Mucosa of stomach (tissue), 1 donor: ENCODE data around the gene CDK14.
"Not testable (repeated sequence)": the region's sequence is repeated elsewhere in the genome, so short reads cannot be mapped to it uniquely, and the experiment has no call there.

Experiments
- H3K27me3 ChIP-seq: one replicate; pipeline ENCODE4 v1.7.0; 2013; ENCODE audit warnings: mild to moderate bottlenecking, low read length; ENCODE audit not compliant: control insufficient read depth, insufficient read depth
- H3K36me3 ChIP-seq: one replicate; pipeline ENCODE4 v1.7.0; 2013; ENCODE audit warnings: low read length; ENCODE audit not compliant: control insufficient read depth, insufficient read depth
- H3K4me1 ChIP-seq: one replicate; pipeline ENCODE4 v1.7.0; 2013; ENCODE audit warnings: mild to moderate bottlenecking, low read length; ENCODE audit not compliant: control insufficient read depth, insufficient read depth
- H3K4me3 ChIP-seq: one replicate; pipeline ENCODE4 v1.7.0; 2013; ENCODE audit warnings: low read length
- H3K9ac ChIP-seq: one replicate; pipeline ENCODE4 v1.7.0; 2013; ENCODE audit warnings: mild to moderate bottlenecking, low read length, moderate library complexity
- H3K9me3 ChIP-seq: one replicate; pipeline ENCODE4 v1.7.0; 2013; ENCODE audit warnings: mild to moderate bottlenecking, low read length, moderate library complexity; ENCODE audit not compliant: control insufficient read depth
- donor health status: Pancreatic carcinoma.

The CDK14 gene

GRCh38 chr7:90622670-90623069 is 26.5 kb downstream of the CDK14 start:
- Histone ChIP-seq H3K27me3 (no peaks in the 10 kb centered on the region), H3K9me3 (no peaks in the 10 kb centered on the region), H3K36me3 (no peaks in the 10 kb centered on the region), H3K4me3 (no peak overlapping the region), H3K4me1 (peaks cover 7% of the 10 kb centered on the region), H3K9ac (no peak overlapping the region)

- Histone ChIP-seq H3K9ac (no peak overlapping the region), H3K9me3 (no peaks in the 10 kb centered on the region), H3K4me1 (no peaks in the 10 kb centered on the region), H3K27me3 (no peaks in the 10 kb centered on the region), H3K36me3 (no peaks in the 10 kb centered on the region), H3K4me3 (no peak overlapping the region)
Observed at GRCh38 chr7:90624225-90624911, 28.2 kb downstream of the CDK14 start.

GRCh38 chr7:90625051-90625450 is 28.9 kb downstream of the CDK14 start:
- H3K9me3 ChIP-seq = no peaks in the 10 kb centered on the region
- H3K27me3 ChIP-seq = no peaks in the 10 kb centered on the region
- H3K4me1 ChIP-seq = no peaks in the 10 kb centered on the region
- no peak overlapping the region for H3K9ac ChIP-seq
- no peaks in the 10 kb centered on the region for H3K36me3 ChIP-seq
- no peak overlapping the region for H3K4me3 ChIP-seq

- Histone ChIP-seq H3K36me3 (no peaks in the 10 kb centered on the region), H3K4me1 (no peaks in the 10 kb centered on the region), H3K9me3 (no peaks in the 10 kb centered on the region), H3K9ac (no peak overlapping the region), H3K4me3 (no peak overlapping the region), H3K27me3 (no peaks in the 10 kb centered on the region)
Observed at GRCh38 chr7:90625562-90625961, 29.4 kb downstream of the CDK14 start.

- no peak overlapping the region for H3K9ac ChIP-seq
- H3K27me3 ChIP-seq = no peaks in the 10 kb centered on the region
- no peaks in the 10 kb centered on the region for H3K4me1 ChIP-seq
- H3K36me3 ChIP-seq = no peaks in the 10 kb centered on the region
- H3K4me3 ChIP-seq = no peak overlapping the region
- H3K9me3 ChIP-seq = no peaks in the 10 kb centered on the region
Observed at GRCh38 chr7:90626013-90626412, 29.9 kb downstream of the CDK14 start.

- Histone ChIP-seq H3K4me3 (no peak overlapping the region), H3K9me3 (no peaks in the 10 kb centered on the region), H3K36me3 (no peaks in the 10 kb centered on the region)
Observed at GRCh38 chr7:90629297-90629918, 33.3 kb downstream of the CDK14 start.

GRCh38 chr7:90631502-90631901 is 35.4 kb downstream of the CDK14 start:
- Histone ChIP-seq H3K9ac (no peak overlapping the region), H3K27me3 (no peaks in the 10 kb centered on the region), H3K36me3 (no peaks in the 10 kb centered on the region), H3K9me3 (no peaks in the 10 kb centered on the region), H3K4me1 (no peaks in the 10 kb centered on the region), H3K4me3 (no peak overlapping the region)

More at GRCh38 chr7:90629297-90629918, 33.3 kb downstream of the CDK14 start:
- no peaks in the 10 kb centered on the region for H3K27me3 ChIP-seq
- H3K9ac ChIP-seq = no peak overlapping the region
- no peaks in the 10 kb centered on the region for H3K4me1 ChIP-seq

GRCh38 chr7:90639683-90640082 is 43.6 kb downstream of the CDK14 start:
- not testable (repeated sequence) for H3K9ac ChIP-seq, H3K4me3 ChIP-seq, H3K4me1 ChIP-seq, H3K27me3 ChIP-seq, H3K36me3 ChIP-seq, H3K9me3 ChIP-seq

- no peaks in the 10 kb centered on the region for H3K4me1 ChIP-seq
- no peaks in the 10 kb centered on the region for H3K9me3 ChIP-seq
- no peak overlapping the region for H3K4me3 ChIP-seq
- H3K9ac ChIP-seq = no peak overlapping the region
- no peaks in the 10 kb centered on the region for H3K27me3 ChIP-seq
- H3K36me3 ChIP-seq = no peaks in the 10 kb centered on the region
Observed at GRCh38 chr7:90642978-90643377, 46.9 kb downstream of the CDK14 start.

- Histone ChIP-seq H3K9me3 (no peaks in the 10 kb centered on the region), H3K9ac (no peak overlapping the region), H3K36me3 (no peaks in the 10 kb centered on the region), H3K27me3 (no peaks in the 10 kb centered on the region), H3K4me1 (no peaks in the 10 kb centered on the region), H3K4me3 (no peak overlapping the region)
Observed at GRCh38 chr7:90645784-90646183, 49.7 kb downstream of the CDK14 start.

GRCh38 chr7:90648107-90648506 is 52.0 kb downstream of the CDK14 start:
- Histone ChIP-seq H3K9me3 (no peaks in the 10 kb centered on the region), H3K4me1 (no peaks in the 10 kb centered on the region), H3K4me3 (no peak overlapping the region), H3K9ac (no peak overlapping the region), H3K36me3 (no peaks in the 10 kb centered on the region), H3K27me3 (no peaks in the 10 kb centered on the region)

GRCh38 chr7:90648834-90649233 is 52.7 kb downstream of the CDK14 start:
- no peaks in the 10 kb centered on the region for H3K9me3 ChIP-seq
- no peaks in the 10 kb centered on the region for H3K27me3 ChIP-seq
- H3K4me1 ChIP-seq = no peaks in the 10 kb centered on the region
- no peak overlapping the region for H3K4me3 ChIP-seq
- H3K36me3 ChIP-seq = no peaks in the 10 kb centered on the region
- no peak overlapping the region for H3K9ac ChIP-seq
